Right lung (tissue), 10 donors: Measurements from ENCODE around the gene DPYSL5. TPM values are rescaled to one million over a fixed set of nuclear protein-coding genes. Genes with fewer than 3 reads are reported as not detected.
"Not testable (repeated sequence)": the region's sequence is repeated elsewhere in the genome, so short reads cannot be mapped to it uniquely, and the experiment has no call there.

ENCODE experiments used
- DNase-seq, 2 donors: peaks; one replicate each; pipeline ENCODE4 v3.0.0-alpha.2; 2013
- long read RNA-seq, 8 donors: transcript quantifications; one replicate each; lab custom pipeline, GENCODE V29; 2026
- polyA plus RNA-seq, 5 donors: library from polyadenylated mRNA; unstranded; fragments of 120-200 nt; gene quantifications; one replicate each; pipeline versions ENCODE4 v1.2.1 to v1.2.3, GENCODE V29; 2013; ENCODE audit warnings: inconsistent platforms in 1 of 5, low replicate concordance in 1 of 5; ENCODE audit not compliant: insufficient read length in 5 of 5, insufficient read depth in 1 of 5

Gene DPYSL5
- under 1 TPM; 0.17 to 0.95 (median 0.27) TPM for polyA plus RNA-seq
- long read RNA-seq, donor 1 = 0 reads
- long read RNA-seq, donor 2 = 0 reads
- long read RNA-seq, donor 3 = 0 reads
- long read RNA-seq, donor 4 = 0 reads
- long read RNA-seq, donor 5 = 0 reads
- long read RNA-seq, donor 6 = 0 reads
- long read RNA-seq, donor 7 = 0 reads
- long read RNA-seq, donor 8 = 0 reads

GRCh38 chr2:26847655-26848335, at the start of gene DPYSL5:
Gene DPYSL5, plus strand, starts transcription at chr2:26848132. Its CDS starts 50,368 bp downstream, at chr2:26898500.
- no peak for DNase-seq

GRCh38 chr2:26801328-26801727, 46.6 kb upstream of the DPYSL5 start:
- no peak for DNase-seq

- no peak for DNase-seq
These were observed 46.1 kb upstream of the DPYSL5 start for GRCh38 chr2:26801796-26802195.

DNA sequence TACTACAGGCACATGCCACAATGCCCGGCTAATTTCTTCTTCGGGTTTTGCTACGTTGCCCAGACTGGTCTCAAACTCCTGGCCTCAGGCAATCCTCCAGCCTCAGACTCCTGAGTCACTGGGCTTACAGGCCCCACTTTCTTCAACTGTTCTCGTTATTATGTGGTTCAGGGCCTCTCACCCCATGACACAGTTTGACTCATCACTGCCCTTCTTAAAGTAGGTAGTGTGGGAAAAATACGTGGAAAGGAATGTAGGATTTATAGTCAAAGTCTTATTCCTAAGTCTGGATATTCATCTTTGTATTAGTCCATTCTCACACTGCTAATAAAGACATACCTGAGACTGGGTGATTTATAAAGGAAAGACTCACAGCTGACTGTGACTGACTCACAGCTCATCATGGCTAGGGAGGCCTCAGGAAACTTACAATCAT, 42.7 kb upstream of the DPYSL5 start:
- no peak for DNase-seq

DNA sequence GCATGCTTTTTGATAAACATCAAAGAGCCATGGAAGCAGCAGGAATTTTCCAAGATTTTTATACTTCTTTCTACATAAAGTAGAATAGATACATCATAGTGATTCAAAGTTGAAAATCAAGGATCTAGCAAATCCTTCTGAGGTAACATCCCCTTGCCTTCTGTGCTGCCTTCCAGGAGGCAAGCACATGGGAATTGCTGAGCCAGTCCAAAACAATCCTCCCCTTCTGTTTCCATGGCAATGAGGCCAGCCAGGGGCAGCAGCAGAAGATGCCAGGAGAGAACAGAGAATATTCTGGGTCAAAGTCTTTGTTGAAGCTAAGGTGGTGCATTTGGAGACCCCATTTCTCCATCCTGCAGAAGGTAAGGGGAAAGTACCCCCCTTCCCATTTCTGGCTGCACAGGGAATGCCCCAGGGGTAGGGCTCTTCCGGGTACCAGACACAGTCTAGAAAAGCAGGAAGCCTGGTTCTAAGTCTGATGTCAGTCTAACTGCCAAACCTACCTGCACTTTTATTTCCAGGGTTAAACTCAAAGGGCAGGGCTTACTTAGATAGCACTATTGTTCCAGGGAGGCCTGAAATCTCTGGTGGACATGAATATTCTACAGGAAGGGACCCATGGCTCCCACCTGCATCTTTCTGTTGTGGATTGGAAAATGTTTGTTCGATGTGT, 40.0 kb upstream of the DPYSL5 start:
- DNase-seq = no peak

- no peak for DNase-seq
These were observed 38.7 kb upstream of the DPYSL5 start for GRCh38 chr2:26809211-26809610.

DNA sequence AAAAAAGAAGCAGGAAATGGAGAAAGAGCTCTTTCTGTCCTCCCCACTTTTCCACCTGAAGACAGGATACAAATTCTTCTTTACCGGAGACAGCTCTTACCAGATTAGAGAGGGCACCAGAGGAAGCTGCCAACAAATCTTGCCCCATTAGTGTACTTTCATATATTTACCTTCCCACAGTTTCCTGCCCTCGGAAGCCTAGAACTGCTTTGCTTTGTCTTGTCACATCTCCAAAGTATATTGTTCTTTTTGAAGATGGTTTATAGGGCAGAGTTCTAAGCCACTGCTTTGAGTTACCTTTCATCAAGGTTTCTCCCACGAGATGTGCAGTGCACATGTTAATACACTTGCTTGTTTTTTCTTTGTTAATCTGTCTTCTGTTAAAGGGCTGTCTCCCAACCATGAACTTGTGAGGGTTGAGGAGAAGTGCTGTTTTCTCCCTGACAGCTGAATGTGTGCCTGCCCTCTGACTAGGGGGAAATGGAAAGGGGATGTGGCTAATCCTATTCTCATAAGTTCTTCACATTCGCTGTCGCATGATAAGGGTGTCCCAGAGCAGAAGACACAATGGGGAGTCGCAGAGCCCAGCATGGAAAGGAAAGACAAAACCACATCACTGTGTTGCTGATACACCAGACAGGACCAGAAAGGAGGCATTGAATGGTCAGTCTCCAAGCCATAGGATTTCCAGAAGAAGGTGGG, 37.9 kb upstream of the DPYSL5 start:
- DNase-seq = no peak

DNA sequence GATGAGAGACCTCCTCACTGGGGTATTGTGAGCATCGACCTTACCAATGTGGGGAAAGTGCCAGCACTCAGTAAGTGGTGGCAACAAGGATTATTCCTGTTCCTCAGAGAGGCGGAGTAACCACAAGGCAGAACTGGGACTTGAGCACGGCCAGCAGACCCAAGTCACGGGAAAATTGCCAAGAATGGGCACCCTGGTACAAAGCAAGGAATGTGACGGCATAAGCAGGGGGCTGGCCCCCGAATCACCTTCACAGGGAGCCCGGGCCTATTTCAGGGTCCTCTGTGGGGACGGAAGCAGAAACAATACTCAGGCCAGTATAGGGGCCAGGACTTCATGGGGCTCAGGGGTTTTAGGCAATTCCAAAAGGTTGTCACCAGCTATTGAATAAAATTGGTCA, 36.7 kb upstream of the DPYSL5 start:
- no peak for DNase-seq

DNA sequence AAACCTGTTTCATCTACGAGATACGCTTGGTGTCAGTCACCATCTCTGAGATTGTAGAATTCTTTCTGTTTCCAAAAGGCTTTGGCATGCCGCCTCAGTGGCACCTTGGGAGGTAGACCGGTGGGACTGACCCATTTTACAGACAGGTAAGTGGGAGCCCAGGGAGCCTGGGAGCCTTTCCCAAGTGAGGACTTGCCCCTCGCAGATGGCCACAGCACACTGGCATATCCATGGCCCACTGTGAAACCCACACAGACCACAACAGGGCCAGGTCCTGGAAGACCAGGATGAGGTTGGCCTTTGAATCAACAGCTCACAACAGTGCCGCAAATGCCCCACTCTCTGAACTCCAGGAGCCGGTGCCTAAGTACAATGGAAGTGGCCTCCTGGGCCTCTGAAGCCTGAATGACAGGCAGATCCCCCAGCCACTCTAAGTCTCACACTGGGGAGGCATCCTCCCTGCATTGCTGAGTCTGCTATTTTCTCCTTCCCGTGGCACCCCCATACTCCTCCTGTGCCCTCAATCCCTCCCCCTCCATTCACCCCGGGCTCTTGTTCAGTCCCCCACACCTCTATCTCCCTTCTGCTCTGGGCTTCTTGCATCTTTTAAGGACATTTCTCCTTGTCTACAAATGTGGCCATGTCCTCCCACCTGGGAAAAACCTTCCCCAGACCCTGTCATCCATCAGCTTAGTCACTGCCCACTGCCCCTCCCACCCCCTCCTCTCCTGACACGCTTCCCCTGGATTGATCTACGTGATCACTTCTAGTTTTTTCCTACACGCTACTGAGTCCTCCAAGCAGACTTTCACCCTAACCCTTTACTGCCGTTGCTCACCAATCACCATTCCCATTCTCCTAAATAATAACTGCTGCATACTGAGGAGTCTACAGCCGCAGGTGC, 35.9 kb upstream of the DPYSL5 start:
- no peak for DNase-seq

GRCh38 chr2:26812731-26813130, 35.2 kb upstream of the DPYSL5 start:
- DNase-seq = no peak

- DNase-seq = not testable (repeated sequence)
These were observed 33.7 kb upstream of the DPYSL5 start for GRCh38 chr2:26814072-26814765.

DNA sequence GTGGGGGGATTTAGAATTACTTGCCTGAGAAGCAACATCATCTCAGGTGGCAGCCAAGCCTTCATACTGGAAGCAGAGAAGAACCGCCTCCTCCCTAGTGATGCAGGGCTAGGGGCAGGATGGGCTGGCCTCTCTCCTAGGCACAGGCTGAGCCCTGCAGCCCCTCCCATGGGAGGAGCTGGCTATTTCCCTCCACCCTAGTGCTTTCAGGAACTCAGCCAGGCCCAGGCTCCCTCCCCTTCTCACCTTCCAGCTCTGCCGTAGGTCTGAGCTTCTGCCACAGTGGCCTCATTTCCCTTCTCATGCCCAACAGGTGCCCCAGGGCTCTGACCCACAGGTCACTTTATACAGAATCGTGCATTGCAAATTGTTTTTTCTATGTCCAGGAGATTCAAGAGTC, 31.0 kb upstream of the DPYSL5 start:
- DNase-seq = no peak

DNA sequence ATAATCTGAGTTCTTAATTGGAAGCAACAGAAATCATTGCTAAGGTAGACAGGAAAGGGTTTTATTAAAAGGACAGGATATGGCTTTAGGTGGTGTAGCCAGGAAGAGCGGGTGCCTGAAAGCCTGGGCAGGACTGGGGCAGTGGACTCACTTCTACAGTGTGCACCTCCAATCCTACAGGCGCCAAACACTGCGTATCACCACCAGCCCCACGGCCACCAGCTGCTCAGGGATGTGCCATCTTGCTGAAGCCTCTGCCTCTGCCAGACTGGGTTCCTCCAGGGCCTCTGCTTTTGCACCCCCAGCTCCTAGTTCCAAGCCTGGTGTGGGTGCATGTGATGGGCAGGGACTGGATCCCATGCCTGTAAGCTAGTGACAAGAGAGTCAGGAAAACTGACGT, 29.7 kb upstream of the DPYSL5 start:
- DNase-seq = no peak

GRCh38 chr2:26818972-26819371, 29.0 kb upstream of the DPYSL5 start:
- no peak for DNase-seq

DNA sequence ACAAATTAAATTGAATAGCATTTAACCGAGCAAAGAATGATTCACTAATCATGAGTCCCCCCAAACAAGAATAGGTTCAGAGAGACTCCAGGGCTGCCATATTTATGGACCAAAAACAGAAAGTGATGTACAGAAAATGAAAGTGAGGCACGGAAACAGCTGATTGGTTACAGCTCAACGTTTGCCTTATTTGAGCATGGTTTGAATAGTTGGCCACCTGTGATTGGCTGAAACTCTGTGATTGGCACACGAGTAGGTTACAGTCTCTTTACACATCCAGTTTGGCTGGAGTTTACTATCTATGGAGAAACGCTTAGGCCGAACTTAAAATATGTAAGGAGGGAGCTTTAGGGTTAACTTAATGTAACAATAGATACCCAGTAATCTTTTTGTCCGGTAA, 27.0 kb upstream of the DPYSL5 start:
- DNase-seq = no peak

GRCh38 chr2:26822877-26823276, 25.1 kb upstream of the DPYSL5 start:
- no peak for DNase-seq

GRCh38 chr2:26838121-26838906, 9.6 kb upstream of the DPYSL5 start:
- no peak for DNase-seq

DNA sequence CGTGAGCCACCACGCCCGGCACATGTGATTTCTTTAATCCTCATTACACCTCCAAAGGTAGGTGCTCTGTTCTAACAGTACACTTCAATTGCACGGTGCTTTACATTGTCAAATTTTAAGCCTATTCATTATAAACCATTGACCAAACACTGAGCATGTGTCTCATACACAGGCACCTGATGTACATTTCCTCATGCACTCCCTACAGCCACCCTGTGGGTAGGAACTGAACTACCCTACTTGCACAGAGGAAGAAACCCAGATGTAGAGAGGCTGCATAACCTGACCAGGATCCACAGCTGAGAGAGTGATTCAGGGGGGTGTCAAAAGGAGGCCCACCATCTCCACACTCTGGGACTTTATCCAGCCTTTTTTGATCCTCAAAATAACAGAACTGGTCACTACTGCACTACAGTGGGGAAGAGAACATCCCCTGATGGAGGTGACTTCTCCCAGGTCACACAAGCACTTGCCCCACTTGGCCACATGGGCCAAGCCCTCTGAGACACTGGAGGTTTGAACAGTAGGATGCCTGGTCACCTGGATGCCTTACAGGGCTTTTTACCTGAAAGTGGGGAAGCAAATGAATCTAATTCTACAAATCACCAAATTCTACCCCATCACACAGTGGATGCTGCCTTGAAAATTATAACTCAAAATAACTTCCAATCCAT, 6.9 kb upstream of the DPYSL5 start:
- DNase-seq = no peak

DNA sequence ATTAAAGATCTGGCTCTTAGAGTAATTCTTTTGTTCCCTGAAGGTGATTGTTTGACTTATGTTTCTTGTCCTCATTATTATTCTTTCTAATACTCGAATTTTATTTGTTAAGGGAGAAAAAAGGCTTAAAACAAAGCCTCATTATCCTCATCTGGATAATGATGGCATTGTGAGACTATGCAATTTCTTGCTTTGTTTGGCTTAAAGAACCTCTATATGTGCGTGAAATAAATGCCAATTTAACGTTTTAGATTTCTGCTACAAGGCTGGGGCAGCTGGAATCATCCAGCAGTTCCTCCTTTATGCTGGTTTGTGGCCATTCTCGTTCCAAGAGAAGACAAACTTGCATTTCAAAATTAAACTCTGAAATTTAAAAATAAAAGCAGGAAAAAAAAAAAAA, 4.9 kb upstream of the DPYSL5 start:
- DNase-seq = no peak
